HG03439 (cell line): Measurements from ENCODE around the gene OMD.

ENCODE experiments used
- ATAC-seq: cut with Tn5 transposase; IDR thresholded peaks from one replicate; pipeline ENCODE4 v1.9.1; 2021; ENCODE audit warnings: mild to moderate bottlenecking, moderate library complexity; ENCODE audit not compliant: unreplicated experiment

Gene OMD, protein sequence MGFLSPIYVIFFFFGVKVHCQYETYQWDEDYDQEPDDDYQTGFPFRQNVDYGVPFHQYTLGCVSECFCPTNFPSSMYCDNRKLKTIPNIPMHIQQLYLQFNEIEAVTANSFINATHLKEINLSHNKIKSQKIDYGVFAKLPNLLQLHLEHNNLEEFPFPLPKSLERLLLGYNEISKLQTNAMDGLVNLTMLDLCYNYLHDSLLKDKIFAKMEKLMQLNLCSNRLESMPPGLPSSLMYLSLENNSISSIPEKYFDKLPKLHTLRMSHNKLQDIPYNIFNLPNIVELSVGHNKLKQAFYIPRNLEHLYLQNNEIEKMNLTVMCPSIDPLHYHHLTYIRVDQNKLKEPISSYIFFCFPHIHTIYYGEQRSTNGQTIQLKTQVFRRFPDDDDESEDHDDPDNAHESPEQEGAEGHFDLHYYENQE

DNA sequence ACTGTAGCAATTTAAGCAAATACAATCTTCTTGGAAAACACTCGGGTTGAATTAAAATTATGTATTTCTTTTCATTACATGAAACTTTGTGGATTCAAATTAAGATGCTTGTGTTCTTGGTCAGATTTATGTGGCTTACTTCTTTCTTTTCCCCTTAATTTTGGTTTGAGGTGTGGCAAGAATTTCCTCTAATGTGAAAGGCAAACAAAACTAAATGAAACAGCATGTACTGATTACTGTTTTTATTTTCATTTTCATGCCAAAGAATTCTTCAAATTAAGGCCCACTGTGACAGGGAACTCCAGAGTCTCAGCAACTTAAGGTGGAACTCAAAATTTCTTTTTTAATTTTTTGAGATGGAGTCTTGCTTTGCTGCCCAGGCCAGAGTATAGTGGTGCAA lies at the start of gene OMD:
OMD (minus strand) TSS at position 132 of the 400 bp plus-strand sequence. CDS start 6,913 bp downstream, outside the sequence.
- no peak for ATAC-seq

DNA sequence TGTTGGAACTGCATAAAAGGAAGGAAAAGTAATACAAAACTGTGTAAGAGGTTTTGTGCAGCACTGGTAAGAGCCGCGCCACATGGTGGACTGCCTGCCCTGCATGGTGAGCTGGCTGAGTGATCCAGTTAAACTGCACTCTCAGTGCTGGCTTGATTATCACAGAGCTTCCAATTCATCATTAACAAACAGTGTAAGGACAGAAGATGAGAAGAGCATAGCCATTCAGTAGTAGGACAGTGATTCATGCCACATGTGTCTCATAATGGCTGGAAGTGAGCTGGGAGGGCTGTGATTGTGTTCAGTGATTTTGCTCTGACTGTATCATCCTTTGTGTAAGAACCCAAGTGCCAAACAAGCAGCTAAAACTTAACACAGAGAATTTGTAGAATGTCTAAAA lies 43.9 kb upstream of the OMD start:
- no peak for ATAC-seq

DNA sequence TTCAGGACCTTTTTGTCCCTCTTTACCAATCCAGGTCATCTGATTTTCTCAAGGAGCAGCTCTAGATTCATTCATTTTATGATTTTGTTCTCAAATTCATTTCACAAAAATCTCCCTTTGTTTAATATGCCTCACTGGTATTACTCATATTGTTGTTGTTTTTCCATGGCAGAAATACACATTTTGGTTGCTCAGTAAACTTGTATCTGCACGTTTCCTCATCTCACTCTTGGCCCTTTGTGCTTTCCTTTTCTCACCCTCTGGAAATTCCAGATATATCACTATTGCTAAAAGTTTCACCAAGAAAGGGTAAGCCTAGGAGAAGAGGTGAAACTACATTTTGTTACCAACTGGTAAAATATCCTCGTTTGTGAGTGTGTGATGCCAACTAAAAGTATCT lies 43.2 kb upstream of the OMD start:
- no peak for ATAC-seq

DNA sequence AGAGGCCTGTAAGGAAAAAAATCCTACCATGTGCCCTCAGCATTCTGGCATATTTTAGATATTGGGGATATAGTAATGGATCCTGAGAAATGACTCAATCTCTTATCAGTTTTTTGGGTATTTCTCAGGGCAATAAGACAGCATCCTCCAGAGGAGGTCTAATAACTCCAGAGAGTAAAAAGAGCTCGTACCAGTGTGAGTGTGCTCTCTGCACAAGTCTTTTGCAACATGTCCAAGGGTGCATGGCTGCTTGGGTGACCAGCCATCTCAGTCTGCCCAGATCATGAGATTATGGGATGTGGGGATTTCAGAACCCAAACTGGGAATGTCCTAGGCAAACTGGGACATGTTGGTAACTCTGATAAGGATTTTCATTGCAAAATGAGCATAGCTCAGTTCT lies 42.8 kb upstream of the OMD start:
- ATAC-seq: no peak

DNA sequence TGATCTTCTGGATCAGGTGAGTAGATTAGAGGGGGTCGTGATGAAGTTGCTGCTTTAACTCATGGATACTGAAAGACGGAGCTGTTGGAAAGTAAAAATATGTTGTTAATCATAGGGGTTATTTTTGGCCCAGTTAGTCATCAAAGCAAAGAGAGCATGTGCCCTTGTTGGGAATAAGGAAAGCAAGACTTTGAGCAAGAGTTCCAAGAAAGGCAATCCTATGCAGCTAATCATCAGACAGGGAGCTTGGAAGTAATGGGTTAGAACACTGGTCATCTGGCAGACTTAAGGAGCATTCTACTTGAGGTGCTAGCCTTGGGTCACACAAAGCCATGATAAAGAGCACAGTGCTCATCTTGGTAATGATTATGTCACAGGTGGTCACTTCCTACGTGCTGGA lies 39.7 kb upstream of the OMD start:
- ATAC-seq: no peak

DNA sequence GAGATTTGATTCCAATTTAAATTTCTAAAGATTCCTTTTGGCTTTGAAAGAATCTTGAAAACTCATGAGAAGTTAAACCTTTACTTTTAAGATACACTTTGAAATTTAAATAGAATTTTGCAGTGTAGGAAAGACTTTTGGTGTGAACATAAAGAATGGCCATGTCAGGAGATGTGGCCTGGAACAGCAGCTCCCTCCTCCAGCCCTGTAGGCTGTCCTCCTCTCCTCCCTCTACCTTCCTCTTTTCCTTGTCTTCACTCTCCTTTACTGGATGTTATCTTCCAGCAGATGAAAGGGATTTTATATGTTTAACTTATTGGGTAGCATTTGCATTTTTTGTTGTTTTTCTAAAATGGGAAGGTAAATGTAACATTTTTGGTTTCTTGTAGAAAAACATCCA lies 39.1 kb upstream of the OMD start:
- no peak for ATAC-seq

DNA sequence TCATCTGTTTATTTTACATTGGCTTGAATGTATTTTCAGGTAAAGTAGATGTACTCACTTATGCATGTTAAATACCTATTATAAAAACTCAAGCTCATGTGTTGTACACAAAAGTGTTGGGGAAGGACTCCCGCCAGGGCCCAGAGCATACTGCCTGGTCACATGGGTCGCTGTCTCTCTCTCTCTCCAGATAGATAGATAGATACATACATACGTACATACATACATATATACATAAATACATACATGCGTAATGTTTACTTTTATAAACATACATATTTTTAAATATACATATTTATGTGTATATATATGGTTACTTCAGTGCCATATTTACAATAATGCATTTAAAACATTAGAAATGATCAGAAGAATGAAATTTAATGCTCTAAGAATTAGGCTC lies 33.3 kb upstream of the OMD start:
- no peak for ATAC-seq

DNA sequence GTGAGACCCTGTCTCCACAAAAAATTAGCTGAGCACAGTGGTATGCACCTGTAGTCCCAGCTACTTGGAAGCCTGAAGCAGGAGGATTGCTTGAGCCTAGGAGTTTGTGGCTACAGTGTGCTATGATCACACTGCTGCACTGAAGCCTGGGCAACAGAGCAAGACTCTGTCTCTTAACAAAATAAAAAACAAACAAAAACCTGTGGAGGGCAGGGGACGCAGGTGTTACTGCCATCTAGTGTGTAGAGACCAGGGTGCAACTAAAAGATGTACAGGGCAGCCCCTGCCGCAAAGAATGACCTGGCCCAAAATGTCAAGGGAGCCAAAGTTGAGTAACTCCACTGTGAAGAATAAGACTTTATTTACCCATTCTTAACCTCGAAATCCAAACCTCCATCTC lies 30.9 kb upstream of the OMD start:
- no peak for ATAC-seq

DNA sequence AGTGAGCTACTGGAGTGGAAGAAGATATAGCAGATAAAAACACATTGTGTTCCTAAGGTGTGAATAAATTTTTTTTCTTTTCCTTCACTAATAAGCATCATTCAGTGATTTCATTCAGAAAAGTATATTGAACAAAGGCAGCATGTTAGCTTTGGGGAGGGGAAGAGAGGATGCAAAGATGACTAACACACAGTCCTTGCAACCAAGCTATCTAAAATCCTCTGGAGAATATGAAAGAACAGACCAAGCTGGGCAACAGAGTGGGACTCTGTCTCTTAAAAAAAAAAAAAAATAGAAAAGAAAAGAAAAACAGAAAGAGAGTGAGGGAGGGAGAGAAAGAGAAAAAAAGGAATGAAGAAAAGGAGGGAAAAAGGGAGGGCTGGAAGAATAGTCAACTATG lies 22.3 kb upstream of the OMD start:
- no peak for ATAC-seq

DNA sequence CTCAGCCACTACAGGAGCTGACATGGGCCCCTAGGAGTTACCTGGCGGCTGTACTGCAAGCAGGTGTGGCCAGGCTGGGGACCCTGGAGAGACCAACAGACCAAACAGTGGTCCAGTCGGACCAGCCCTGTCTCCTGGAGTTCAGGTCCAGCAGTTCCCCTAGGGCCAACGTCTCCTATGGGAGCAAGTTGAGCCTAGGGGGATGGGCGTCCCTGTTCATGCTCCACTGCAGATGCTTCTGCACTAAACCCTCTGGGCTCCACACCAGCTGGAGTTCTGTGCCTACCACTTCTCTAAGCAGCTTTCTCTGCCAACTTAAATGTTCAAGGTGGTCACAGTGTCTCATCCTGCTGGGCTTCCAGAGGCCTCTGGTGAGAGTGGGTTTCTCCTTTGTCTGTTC lies 20.6 kb upstream of the OMD start:
- ATAC-seq: no peak

DNA sequence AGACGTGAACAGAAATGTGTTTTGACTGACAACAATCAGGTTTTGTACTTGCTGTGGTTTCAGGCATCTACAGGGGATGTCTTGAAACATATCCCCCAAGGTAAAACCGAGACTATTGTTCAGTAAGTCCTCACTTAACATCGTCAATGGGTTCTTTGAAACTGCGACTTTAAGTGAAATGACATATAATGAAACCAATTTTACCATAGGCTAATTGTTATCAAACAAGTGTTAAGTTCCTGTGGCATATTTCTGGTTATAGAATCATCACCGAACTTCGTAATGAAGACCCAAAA lies 16.4 kb upstream of the OMD start:
- ATAC-seq: no peak

DNA sequence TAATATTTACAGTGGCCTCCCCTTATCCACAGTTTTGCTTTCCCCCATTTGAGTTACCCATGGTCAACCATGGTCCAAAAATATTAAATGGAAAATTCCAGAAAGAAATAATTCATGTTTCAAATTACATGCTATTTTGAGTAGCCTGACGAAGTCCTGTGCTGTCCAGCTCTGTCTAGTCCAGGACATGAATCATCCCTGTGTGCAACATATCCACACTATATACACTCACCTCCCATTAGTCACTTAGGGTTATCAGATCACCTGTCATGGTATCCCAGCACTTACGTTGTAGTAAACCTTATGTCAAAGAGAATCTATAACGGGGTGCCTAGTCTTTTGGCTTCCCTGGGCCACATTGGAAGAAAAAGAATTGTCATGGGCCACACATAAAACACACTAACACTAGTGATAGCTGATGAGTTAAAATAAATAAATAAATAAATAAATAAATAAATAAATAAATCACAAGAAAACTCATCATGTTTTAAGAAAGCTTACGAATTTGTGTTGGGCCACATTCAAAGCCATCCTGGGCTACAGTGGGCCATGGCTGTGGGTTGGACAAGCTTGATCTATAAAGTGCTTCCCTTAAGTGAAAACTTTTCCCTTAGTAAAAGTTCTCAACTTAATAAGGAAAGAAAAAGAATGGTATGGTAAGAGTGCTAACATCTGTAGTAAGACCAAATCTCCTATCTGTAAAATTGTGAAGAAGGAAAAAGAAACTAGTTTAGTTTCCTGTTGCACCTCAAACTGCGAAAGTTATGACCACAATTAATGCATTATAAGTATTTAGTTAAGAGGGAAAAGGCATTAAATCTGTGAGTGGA lies 15.9 kb upstream of the OMD start:
- no peak for ATAC-seq

DNA sequence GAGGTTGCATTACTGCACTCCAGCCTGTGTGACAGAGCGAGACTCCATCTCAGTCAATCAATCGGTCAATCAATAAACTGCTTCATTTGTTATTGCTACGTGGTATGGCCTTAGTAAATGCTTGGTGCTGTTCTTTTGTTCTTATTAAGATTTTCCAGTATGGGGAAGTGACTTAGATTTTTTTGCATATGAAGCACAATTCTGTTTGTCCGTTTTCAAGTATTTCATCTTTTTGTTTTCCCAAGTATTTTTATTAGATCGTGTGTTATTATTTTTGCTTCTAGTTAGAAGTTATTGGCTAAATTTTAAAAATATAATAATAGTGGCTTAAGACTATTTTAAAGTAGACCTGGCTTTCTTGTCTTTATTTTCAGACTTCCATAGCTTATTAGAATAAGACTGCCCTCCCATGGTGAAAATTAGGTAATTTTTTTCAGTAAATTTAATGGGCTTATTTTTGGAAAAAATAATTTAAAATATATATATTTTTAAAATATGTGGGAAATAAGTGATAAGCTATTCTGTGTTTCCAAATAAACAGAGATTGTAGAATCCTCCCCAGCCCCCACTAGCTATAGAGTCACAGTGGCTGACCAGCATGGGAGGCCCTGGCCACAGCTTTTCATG lies 14.7 kb upstream of the OMD start:
- ATAC-seq: no peak

DNA sequence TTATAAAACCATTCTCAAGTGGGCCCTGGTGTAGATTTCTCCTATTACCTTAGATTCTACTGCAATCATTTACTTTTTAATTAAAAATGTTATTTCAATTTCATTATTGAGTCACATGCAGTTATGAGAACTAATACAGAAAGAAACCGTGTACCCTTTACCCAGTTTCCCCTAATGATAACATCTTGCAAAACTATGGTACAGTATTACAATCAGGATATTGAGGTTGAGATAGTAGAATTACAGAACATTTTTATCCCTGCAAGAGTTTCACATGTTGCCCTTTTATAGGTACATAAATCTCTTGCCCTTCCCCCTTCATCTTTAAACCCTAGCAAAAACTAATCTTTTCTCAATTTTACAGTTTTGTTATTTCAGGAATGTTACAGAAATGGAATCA lies 11.0 kb upstream of the OMD start:
- ATAC-seq: no peak

DNA sequence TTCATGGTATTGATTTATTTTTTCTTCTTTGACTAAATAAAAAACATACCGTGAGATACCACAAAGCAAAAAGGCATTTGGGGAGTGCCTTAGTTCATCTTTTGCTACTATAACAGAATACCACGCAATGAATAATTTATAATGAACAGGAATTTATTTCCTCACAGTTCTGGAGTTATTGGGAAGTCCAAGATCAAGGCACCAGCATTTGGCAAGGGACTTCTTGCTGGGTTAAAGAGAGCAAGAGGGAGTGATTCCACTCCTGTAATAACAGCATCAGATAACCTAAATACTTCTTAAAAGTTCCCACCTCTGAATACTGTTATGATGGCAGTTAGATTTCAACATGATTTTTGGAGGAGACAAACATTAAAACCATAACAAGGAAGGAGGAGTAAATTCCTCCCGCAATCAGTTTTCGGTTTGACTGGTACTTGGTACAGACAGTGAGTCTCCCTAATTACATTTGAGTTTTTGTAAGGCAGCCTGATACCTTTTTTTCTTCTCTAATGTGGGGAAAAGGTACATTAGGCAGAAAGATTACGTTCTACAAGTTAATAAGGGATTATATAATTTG lies 8.8 kb upstream of the OMD start:
- no peak for ATAC-seq

DNA sequence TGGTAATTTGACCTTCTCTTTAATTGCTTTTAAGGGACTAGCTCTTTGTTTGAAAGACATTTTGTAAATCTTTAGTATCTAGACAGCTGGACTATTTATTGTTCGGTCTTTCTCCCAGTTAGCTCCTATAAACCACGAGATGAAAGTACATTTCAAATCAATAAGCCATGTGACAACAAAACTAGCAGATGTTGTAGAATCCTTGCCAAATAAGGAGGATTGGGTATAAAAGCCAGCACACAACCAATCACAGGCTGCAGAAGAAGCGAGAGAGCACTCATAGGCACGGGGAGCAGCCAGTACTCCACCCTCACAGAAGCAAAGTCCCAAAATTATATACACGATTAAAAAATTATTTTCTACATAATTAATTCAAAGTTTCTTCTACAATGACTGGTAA lies 8.1 kb upstream of the OMD start:
- ATAC-seq: no peak

DNA sequence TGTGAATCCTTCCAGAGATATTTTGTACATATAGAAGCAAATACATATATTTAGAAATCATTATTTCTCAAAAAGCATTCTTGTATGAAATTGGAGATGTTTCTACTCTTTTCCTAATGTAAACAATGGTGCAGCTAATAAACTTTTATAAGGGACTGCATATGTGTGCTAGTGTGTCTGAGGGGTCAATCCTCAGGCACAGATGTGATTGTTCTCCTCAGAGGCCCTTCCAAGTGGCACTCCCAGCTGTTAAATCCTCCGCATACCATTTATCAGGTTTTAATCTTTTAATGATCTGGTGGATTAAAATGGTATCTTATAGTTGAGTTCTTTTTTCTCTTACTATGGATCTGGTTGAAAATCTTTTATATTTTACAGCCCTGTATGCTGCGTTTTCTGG lies 5.6 kb upstream of the OMD start:
- no peak for ATAC-seq

DNA sequence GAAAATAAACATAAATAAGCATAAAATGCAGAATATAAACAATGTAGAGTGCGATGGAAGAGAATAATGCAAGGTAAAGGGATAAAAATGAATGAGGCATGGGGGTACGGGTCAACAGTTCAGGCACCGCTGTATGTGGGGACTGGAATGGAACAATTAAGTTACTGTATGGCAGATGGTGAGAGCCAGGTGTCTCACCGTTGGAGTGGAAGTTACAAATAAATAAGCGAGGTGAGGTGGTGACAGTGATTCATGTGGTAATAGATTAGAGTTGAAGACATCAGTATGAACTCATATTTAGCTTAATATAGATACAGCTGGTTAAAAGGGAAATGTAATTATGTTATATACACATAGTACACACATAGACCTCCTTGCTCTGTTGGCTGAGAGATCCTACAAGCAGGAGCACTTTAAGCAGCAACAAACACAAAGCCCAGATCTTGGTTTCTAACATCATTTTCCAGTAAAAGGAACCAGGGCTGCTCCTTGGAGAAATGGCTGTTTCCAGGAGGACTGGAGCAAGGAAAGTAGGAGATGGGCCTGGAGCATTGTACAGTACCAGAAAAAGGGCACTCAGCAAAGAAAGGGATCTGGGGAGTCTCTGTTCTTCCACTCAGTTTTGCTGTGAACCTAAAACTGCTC lies 2.4 kb upstream of the OMD start:
- no peak for ATAC-seq

DNA sequence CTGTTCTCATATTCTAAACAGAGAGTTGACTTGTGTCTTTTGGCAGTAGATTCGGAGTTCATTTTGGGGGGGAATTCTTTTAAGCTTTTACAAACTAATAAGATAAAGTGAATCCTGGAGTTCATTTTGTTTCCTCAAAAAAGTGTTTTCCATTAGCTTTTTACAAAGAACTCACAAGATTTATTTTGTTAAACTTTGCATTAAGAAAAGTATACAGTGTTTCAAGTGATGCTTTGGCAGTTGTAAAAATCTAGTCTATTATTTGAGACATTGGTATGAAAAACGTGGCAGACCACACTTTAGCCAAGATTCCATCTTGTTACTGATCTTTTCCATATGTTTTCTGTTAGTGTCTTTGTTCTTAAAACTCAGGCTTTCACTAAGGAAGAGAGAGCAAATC lies 1.2 kb upstream of the OMD start:
- no peak for ATAC-seq

DNA sequence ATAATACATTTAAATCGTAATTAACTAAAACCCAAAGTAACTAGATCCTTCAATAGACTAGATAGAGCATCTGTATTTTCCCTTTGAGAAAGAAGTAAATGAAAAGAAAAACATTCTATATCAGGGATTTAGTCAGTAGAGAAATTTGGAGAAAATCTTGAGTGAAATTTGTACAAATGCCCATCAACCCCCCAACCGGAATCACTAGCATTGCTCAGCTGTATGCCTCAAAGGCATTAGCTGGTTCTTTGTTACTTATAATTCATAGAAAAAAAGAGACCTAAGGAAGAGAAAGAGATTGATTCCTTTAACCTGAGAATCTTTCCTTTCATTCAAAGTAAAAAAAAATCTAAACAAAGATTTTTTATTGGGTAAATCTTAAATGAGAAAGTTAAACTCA lies 659 bp downstream of the OMD start:
- ATAC-seq: no peak

DNA sequence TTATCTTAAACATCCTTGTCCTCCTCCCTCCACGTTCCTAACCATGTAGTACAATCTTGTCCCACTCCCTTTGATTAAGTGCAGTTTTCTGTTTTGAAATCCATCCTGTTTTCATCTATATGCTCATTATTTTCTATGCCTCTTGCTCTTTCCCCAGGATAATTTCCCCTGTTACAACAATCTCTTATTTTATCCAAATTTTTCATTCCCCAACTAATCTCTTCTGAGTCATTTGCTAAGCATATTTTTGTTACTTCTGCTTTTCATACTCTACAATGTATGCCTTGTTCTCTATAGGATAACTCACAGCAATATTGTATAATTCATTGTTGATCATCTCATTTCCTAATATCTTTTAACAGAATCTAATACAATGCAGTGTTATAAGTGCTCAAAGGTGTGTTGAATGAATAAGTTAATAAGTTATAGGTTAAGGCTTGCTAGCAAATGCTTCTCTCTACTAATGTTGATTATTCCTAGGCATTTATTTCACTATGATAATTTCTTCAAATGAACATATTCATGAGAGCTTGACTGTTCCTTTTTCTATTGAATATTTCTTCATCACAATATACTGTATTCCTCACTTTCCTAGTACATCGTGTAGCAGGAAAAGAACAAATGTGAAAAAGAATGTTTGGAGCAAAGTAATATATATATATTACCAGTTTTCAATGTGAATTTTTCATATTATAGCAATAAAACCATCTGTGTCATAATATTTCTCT lies 1.5 kb downstream of the OMD start:
- ATAC-seq: no peak
